OCI-M1 (cell line): ENCODE results near the gene PGP.

Experiments used
- DNase-seq: peaks from one replicate; lab custom pipeline; 2025; lab: John Stamatoyannopoulos, UW

The PGP gene

DNA sequence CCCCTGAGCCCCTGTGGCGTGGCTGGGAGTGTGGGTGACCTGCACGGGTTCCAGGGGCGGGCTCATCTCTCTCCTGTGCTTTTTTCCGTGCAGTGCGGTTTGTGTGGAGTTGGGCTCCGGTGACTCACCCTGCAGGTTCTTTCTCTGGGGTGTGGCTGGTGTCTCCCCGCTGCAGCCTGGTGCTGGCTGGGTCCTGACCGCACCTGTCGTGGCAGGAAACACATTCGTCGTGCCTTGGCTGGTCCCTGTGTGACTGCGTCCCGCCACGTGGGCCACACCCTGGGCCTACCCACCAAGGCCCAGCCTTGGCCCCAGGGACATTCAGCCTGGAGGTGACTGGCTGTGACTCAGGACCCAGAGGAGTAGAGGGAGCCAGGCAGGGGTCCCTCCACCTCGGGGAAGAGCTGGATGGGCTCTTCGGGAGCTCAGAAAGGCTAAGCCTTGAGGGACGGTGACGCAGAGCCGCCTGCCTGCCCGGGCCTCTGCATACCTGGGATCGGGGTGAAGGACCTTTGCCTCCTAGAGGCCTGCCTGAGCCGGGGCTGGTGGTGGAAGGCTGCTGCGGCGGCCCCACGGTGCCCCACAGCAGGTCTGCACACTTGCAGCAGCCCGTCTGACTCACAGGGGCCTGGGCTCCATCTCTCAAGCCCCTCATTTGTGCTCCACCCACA is 51.3 kb downstream of the PGP start:
- DNase-seq, result no peak

DNA sequence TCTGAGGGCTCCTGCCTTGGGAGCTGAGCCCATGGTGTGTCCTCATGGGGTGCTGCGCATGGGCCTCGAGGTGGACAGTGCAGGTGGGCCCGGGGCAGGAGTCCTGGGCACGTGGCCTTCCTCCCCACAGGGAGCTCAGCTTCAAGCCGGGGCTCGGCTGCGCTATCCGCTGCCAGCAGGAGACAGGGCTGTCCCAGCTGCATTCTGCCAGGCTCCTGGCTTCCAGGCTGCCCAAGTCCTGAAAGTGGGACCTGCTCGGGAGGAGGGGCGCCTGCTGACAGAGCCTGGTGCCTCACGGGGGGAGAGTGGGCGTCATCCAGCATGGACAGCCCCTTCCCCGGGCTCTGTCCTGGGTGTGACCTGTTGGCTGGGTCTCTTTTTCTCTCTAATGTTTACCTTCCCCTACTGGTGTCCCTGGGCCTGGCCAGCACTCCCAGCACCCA is 51.9 kb downstream of the PGP start:
- no peak for DNase-seq

DNA sequence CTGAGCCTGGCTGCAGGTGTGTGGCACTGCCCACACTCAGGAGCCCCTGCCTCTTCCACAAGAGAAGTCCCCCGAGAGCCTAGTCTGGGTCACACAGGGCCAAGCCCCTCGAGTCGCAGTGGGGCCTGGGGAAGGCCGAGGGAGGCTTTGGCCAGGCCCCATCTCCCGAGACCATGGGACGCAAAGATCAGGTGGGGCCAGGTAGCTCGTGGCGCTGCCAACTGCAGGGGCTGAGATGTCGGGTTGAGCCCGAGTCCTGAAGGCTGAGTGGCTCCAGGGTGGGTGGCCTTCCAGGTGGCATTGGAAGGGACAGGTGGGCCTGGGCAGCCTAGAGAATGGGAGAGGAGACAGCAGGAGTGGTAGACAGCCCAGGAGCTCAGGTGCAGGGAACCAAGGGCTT is 52.7 kb downstream of the PGP start:
- DNase-seq, result no peak
